Lung microvascular endothelial cell (primary cell): ENCODE measurements around the gene MIB2. TPM values are rescaled to one million over a fixed set of nuclear protein-coding genes. Genes with fewer than 3 reads are reported as not detected.
A peak's percentile ranks its signal among the peaks of the same experiment; 100 is the strongest.

Source experiments
- DNase-seq, 2 donors: peaks; one replicate each; pipeline versions ENCODE4 v3.0.0 to v3.0.0-alpha.2; 2010; ENCODE audit warnings: low read depth in 2 of 2
- total RNA-seq: library from RNA; depleted of rRNA; stranded (reverse); fragments of >200 nt; gene quantifications from 2 replicates; pipeline ENCODE4 v1.2.1, GENCODE V29; 2014

MIB2 gene
- total RNA-seq, 1 donor from 2014 or later, result 51.6 TPM

DNA sequence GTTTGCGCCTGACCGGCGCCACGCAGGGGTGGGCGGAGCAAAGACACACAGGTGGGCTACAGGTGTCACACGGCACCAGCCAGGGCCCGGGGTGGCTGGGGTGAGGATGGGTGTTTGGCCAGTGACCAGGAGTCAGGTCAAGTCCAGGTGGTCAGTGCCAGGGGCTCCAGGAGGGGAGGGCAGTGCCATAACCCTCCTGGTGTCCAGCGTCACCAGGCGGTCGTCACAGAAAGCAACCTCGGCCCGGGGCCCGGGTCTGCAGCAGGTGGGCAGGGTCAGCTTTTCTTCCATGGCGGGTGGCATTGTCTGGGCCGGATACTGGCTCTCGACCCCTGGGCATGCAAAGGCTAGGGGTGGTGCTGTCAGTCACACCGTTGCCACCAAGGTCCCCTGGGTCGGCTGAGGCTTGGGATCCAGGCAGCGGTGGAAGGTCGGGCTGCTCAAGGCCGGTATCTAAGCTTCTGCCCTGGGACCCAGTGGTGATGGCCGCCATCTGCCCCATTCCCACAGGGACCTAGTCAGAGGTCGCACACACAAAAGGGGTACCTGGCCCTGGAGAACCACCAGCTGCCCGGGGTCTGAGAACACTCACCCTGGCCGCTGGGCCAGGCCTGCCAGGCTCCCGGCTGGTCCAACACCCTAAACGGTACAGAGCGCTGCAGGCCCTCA, 17.1 kb upstream of the MIB2 start:
- DNase-seq, result no peak

GRCh38 chr1:1598720-1599029, 16.6 kb upstream of the MIB2 start:
- DNase-seq, result no peak

- peak; percentile 29 to 56 for DNase-seq
Observed at GRCh38 chr1:1599030-1599934, 16.0 kb upstream of the MIB2 start.

- no peak for DNase-seq
Observed at GRCh38 chr1:1599935-1600860, 15.1 kb upstream of the MIB2 start, which contains the start of gene FNDC10. FNDC10 (minus strand) TSS chr1:1600135; CDS start chr1:1600015, 120 bp downstream.

DNA sequence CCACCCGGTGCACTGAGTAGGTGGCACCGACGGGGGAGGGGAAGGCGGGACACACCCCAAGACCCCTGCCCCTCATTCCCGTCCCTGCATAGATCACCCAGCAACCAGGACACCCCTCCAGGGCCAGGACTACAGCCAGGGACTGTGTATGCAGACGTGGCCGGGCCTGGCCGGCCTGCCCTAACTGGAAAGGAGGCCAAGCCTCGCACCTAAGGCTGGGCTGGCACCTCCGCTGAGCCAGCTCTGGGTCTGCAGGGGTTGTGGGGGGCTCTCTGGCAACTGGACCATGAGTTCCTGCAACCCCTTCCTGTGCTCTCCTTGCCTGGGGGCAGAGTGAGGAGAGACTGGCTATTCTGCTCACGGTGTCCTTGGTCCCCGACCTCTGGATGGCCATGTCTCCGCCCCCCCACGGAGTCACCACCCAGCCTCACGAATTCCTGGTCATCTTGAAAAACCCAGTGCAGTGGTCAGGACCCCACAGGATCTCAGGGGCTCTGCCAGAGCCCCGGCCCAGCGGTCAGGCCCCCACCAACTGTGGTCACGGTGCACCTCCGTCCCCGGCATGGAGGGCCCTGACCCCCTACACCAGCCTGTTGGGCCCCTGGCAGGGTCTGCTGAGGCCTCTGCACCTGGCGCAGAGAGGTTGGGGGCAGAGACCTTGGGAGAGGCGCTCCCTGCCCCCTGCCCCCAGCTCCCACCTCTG, 14.3 kb upstream of the MIB2 start:
- DNase-seq, result no peak

- no peak for DNase-seq
Observed at GRCh38 chr1:1601564-1602303, 13.6 kb upstream of the MIB2 start.

DNA sequence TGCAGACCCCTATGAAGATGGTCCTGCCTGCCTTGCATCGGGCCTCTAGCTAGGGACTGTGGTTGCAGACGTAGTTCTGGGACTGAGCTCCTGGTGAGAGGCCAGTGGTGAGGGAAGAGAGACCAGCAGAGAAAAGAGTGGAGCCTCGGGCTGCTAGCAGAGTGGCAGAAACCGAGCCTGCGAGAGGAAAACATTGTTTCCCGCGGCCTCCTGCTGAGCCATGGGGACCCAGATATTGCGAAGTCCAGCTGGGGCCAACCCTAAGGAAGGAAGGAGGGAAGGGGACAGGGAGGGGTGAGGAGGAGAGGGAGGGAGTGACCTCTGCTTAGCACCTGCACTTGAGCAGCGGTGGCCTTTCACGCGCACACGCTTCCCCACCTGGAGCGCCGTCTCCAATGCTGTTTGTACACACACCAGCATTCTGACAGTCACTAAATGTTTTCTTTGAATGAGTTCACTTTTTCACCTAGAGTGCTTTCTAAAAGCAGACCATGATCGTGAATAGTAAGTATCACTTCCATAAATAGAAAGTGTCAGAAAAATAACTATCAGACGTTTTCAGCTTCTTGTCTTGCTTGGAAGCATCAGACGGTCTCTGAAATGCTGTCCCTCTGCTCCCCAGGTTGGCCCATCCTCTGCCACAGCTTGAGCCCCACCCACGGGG, 12.9 kb upstream of the MIB2 start:
- no peak for DNase-seq

DNA sequence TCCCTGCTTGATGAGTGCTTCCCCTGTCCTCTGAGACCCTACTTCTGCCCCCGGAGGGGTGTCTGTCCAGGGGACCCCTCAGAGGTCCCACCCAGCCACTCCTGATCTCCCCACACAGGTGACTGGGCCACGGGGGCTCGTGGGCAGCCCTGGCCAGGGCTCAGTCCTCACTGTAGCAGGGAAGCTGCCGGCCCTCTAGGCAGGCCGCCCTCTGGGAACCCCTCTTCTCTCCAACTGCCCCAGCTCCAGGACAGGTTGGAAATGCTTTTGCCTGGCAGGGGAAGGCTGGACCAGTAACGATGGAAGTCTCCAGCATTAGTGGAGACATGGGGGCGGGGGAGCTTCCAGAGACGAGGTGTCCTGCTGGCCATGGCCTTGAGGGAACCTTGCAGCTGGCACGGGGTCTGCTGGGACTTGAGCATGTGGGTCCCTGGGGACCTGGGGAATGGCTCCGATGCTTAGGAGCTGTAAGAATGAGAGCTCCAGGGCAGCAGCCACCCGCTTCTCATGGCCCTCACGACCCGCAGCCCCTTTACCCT, 12.3 kb upstream of the MIB2 start:
- no peak for DNase-seq

- no peak for DNase-seq
Observed at GRCh38 chr1:1603671-1604373, 11.5 kb upstream of the MIB2 start.

DNA sequence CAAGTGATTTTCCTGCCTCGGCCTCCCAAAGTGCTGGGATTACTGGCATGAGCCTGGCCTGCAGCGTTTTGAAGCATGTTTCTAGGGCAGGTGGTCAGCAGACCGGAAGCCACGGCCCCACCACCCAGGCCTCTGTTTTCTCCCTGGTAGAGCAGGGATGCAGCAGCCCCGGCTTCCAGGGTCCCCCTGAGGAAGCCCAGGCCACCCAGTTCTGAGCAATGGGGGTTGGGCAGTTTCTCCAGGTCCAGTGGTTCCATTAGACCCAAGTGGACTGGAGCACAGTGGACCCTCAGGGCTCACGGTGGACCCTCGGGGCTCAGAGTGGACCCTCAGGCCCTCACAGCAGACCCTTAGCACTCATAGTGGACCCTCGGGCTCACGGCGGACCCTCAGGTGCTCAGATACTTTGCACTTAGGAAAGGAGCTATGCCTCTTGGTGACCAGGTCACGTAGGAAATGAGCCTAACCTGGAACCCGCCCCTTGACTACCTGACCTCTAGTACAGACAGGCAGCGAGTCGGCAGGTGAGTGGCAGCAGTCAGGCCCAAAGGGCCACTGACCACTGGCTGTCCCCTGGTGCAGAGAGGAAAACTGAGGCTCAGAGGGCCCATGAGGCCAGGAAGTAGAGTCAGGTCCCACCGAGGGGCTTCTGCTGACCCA, 10.8 kb upstream of the MIB2 start:
- no peak for DNase-seq

DNA sequence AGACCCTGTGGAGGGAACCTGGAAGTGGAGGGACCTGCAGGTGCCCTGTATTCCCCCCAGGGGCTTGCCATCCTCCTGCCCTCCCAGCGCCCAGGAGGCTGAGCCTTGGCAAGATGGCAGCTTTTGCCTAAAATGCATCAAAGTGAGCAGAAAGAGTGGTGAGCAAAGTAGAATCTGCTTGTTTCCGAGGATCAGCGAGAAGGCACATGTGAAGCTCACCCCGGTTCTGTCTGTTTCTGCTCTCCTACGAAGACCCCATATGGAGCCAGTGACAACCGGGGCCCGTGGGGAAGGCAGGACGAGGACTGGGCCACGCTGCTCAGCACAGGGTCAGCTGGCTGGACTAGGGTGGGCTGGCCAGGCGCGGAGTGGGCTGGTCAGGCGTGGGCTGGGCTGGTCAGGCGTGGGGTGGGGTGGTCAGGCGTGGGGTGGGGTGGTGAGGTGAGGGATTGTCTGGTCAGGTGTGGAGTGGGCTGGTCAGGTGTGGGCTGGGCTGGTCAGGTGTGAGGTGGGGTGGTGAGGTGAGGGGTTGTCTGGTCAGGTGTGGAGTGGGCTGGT, 10.2 kb upstream of the MIB2 start:
- DNase-seq, result no peak

DNA sequence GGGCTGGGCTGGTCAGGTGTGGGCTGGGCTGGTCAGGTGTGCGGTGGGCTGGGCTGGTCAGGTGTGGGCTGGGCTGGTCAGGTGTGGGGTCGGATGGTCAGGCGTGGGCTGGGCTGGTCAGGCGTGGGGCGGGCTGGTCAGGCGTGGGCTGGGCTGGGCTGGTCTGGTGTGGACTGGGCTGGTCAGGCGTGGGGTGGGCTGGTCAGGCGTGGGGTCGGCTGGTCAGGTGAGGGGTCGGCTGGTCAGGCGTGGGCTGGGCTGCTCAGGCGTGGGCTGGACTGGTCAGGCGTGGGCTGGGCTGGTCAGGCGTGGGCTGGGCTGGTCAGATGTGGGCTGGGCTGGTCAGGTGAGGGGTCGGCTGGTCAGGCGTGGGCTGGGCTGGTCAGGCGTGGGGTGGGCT, 9.6 kb upstream of the MIB2 start:
- DNase-seq, result no peak

- no peak for DNase-seq
Observed at GRCh38 chr1:1606232-1606631, 9.1 kb upstream of the MIB2 start.

GRCh38 chr1:1609822-1610485, 5.3 kb upstream of the MIB2 start:
- no peak for DNase-seq

GRCh38 chr1:1610796-1611195, 4.5 kb upstream of the MIB2 start:
- no peak for DNase-seq

- DNase-seq, result no peak
Observed at GRCh38 chr1:1612104-1612400, 3.2 kb upstream of the MIB2 start.

DNA sequence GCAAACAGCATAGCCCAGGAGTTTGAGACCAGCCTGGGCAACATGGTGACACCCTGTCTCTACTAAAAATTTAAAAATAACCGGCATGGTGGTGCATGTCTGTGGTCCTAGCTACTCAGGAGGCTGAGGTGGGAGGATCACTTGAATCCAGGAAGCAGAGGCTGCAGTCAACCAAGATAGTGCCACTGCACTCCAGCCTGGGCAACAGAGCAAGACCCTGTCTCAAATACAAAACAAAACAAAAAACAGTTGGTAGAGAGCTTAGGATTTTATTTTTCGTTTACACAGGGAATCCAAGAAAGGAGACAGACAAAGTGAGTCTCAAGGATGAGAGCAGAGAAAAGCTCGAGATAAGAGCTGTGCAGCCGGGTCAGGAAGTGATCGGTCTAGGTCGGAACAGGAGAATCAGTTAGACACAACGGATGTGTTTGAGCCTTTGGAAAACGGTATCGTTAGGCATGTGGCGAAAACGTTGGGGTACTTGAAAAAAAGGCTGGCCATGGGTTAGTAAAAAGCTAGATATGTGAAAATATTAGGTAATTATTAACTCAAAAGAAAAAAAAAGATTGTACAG, 1.7 kb upstream of the MIB2 start:
- no peak for DNase-seq
